GM21447 (cell line): Measurements from ENCODE around the gene SEZ6L.

Experiments used
- ATAC-seq: cut with Tn5 transposase; IDR thresholded peaks from one replicate; pipeline ENCODE4 v1.9.1; 2021; ENCODE audit not compliant: unreplicated experiment

SEZ6L gene

GRCh38 chr22:26239581-26239980 is 70.3 kb downstream of the SEZ6L start:
- no peak for ATAC-seq

GRCh38 chr22:26241361-26241760 is 72.1 kb downstream of the SEZ6L start:
- no peak for ATAC-seq

- no peak for ATAC-seq
Observed at GRCh38 chr22:26245001-26245400, 75.7 kb downstream of the SEZ6L start.

GRCh38 chr22:26246552-26246951 is 77.3 kb downstream of the SEZ6L start:
- no peak for ATAC-seq

- ATAC-seq, result no peak
Observed at GRCh38 chr22:26251869-26252268, 82.6 kb downstream of the SEZ6L start.

- no peak for ATAC-seq
Observed at GRCh38 chr22:26259510-26259909, 90.2 kb downstream of the SEZ6L start.

- ATAC-seq, result no peak
Observed at GRCh38 chr22:26264162-26264561, 94.9 kb downstream of the SEZ6L start.

GRCh38 chr22:26265281-26265680 is 96.0 kb downstream of the SEZ6L start:
- ATAC-seq, result no peak

GRCh38 chr22:26265909-26266308 is 96.6 kb downstream of the SEZ6L start:
- ATAC-seq, result no peak

GRCh38 chr22:26267856-26268255 is 98.6 kb downstream of the SEZ6L start:
- no peak for ATAC-seq

GRCh38 chr22:26269572-26269971 is 100.3 kb downstream of the SEZ6L start:
- no peak for ATAC-seq

GRCh38 chr22:26271427-26271826 is 102.2 kb downstream of the SEZ6L start:
- no peak for ATAC-seq

GRCh38 chr22:26273011-26273675 is 103.9 kb downstream of the SEZ6L start:
- no peak for ATAC-seq

GRCh38 chr22:26276529-26277160 is 107.4 kb downstream of the SEZ6L start:
- no peak for ATAC-seq

GRCh38 chr22:26281941-26282340 is 112.7 kb downstream of the SEZ6L start:
- no peak for ATAC-seq

- ATAC-seq, result no peak
Observed at GRCh38 chr22:26283330-26283729, 114.1 kb downstream of the SEZ6L start.

GRCh38 chr22:26285632-26286031 is 116.4 kb downstream of the SEZ6L start:
- no peak for ATAC-seq

- no peak for ATAC-seq
Observed at GRCh38 chr22:26286091-26286820, 117.0 kb downstream of the SEZ6L start.

GRCh38 chr22:26287382-26288225 is 118.3 kb downstream of the SEZ6L start:
- no peak for ATAC-seq

GRCh38 chr22:26289611-26290101 is 120.4 kb downstream of the SEZ6L start:
- no peak for ATAC-seq
